ENCODE results near the gene NR1I3.

Gene NR1I3

GRCh38 chr1:161209790-161210409 is 28.1 kb downstream of the NR1I3 start:
- H3K4me3 ChIP-seq (ENCODE audit: control insufficient read depth, low read depth, low read length), result no peak overlapping the region
- peak; percentile 93 for TF ChIP-seq CTCF (IDR thresholded peaks at IDR 0.05; ENCODE audit: control insufficient read depth, insufficient read depth, low read depth, low read length, missing control alignments)
- no peak for DNase-seq (ENCODE audit: low read depth)

- no peak for TF ChIP-seq CTCF (IDR thresholded peaks at IDR 0.05; ENCODE audit: control insufficient read depth, insufficient read depth, low read depth, low read length, missing control alignments)
- DNase-seq (ENCODE audit: low read depth), result no peak
- no peak overlapping the region for H3K4me3 ChIP-seq (ENCODE audit: control insufficient read depth, low read depth, low read length)
Measured at GRCh38 chr1:161207173-161207572, 30.8 kb downstream of the NR1I3 start.

DNA sequence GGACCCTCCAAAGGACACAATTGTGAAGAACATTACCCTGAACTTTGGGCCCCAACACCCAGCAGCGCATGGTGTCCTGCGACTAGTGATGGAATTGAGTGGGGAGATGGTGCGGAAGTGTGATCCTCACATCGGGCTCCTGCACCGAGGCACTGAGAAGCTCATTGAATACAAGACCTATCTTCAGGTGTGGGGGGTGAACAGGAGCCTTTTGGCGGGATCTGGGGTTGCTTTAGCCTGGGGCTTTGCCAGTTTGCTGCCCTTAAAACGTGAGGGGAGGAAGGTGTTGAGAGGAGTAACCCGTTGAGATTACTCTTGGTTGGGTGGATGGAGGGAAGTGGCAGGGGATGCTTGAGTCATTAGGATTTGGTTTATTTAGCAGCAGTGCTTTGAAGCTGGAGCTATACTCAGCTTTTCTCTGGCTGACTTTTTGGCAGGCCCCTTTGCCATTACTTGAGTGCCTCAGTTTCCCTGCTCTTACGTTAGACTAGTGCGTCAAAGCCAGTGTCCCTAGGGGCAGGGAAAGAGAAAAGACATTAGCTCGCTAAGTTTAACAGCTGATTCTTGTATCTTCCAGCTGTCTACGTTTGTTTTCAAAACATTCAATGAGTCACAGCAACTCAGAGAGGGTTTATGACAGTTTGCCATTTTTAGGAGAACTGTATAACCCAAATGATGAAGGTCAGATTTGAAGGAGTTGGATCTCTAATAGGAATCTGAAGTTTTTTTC is 31.4 kb downstream of the NR1I3 start:
- no peak overlapping the region for H3K4me3 ChIP-seq (ENCODE audit: control insufficient read depth, low read depth, low read length)
- no peak for DNase-seq (ENCODE audit: low read depth)
- no peak for TF ChIP-seq CTCF (IDR thresholded peaks at IDR 0.05; ENCODE audit: control insufficient read depth, insufficient read depth, low read depth, low read length, missing control alignments)

DNA sequence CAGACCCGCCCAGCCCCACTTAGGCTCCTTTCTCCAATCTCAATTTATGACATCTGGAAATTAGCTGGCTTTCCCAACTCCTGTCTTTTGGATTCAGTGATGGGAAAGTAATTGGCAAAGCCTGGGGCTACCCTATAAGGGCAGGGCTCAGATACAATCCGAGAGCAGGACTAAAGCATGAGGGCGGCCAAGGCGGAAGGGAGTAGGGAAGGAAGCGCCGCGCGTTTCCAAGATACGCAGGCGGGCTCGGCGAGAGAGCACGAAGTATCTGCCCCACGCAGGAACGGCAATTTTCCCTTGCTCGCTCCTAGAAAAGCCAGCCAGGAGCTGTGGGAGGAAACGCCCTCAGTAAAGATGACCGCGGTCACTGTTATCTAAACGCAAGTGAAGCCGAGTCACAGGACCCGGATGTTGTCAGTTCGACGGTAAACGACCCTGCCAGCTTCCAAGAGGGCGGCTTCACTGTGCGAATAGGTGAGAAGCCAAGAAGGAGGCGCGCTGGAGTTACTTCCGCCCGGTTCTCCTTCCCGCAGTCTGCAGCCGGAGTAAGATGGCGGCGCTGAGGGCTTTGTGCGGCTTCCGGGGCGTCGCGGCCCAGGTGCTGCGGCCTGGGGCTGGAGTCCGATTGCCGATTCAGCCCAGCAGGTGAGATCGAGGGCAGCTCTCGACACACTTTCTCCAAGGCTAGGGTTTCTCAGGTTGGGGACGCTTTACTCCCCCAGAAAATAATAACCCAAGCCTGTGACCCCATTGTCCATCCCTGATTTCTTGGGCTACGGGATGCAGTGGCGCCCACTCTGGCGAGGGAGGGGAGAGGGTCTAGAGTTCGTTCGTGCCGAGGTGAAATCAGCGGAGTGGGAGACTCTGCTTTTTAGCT is 35.9 kb downstream of the NR1I3 start, which contains the start of gene NDUFS2:
TSS of gene NDUFS2 (plus strand) at position 532 of the 877 bp plus-strand sequence. CDS start at position 551, 19 bp downstream.
- peak within 1 kb of the TSS; percentile 85 for H3K4me3 ChIP-seq (ENCODE audit: control insufficient read depth, low read depth, low read length)
- peak; percentile 98 for DNase-seq (ENCODE audit: low read depth)
- no peak for TF ChIP-seq CTCF (IDR thresholded peaks at IDR 0.05; ENCODE audit: control insufficient read depth, insufficient read depth, low read depth, low read length, missing control alignments)

- peak overlapping the region; percentile 85 for H3K4me3 ChIP-seq (ENCODE audit: control insufficient read depth, low read depth, low read length)
- no peak for TF ChIP-seq CTCF (IDR thresholded peaks at IDR 0.05; ENCODE audit: control insufficient read depth, insufficient read depth, low read depth, low read length, missing control alignments)
- DNase-seq (ENCODE audit: low read depth), result no peak
Measured at GRCh38 chr1:161200992-161201835, 36.8 kb downstream of the NR1I3 start.
